C4-2B (cell line): ENCODE data around the gene RPL4.
A peak's percentile ranks its signal among the peaks of the same experiment; 100 is the strongest.

ENCODE experiments used
- H3K27ac ChIP-seq: fragments of 450-650 bp; 2 replicates; pipeline ENCODE4 v1.5.1; 2017
- CTCF ChIP-seq: fragments of 450-650 bp; conservative IDR thresholded peaks from 2 replicates; pipeline ENCODE4 v1.5.1; 2017; ENCODE audit warnings: mild to moderate bottlenecking
- ZFX ChIP-seq: fragments of 450-650 bp; IDR thresholded peaks from 2 replicates; pipeline ENCODE4 v1.6.1; 2017

Gene RPL4

GRCh38 chr15:66504563-66505429, at the start of gene RPL4, which contains the start of gene ZWILCH:
RPL4 (minus strand) TSS chr15:66504855; CDS start chr15:66504790, 65 bp downstream.
ZWILCH (plus strand) TSS chr15:66505326; CDS start chr15:66505339, 13 bp downstream.
- TF ChIP-seq CTCF, result no peak
- no peak for TF ChIP-seq ZFX
- peak within 1 kb of the TSS; percentile 95 for H3K27ac ChIP-seq

DNA sequence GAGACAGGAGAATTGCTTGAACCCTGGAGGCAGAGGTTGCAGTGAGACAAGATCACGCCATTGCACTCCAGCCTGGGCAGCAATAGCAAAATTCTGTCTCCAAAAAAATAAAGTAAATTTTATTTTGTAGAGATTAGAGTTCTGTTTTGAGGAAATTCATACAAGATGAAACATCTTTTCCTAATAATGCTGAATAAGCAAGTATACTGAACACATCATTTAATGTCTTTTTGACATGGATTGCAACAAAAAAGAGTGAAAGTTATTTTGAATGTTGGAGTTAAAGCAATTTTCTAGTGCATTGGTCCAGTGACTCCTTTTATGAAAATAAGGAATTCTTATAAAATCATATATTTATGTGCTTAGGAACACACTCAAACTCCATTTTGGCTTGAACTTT, 40.6 kb upstream of the RPL4 start:
- no peak overlapping the region for H3K27ac ChIP-seq
- no peak for TF ChIP-seq CTCF
- no peak for TF ChIP-seq ZFX

DNA sequence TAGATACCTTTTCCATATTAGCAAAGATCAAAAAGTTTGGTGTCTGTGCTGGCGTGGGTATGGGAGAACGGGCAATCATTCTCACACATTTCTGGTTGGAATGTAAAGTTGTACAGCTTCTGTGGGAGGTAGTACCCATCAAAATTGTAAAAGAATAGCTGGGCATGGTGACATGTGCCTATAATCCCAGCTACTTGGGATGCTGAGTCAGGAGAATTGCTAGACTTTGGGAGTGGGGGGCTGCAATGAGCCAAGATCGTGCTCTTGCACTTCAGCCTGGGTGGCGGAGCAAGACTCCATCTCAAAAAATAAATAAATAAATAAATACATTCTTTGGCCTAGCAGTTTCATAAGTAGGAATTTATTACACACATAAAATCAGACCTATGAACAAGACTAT, 38.2 kb upstream of the RPL4 start:
- TF ChIP-seq ZFX, result no peak
- TF ChIP-seq CTCF, result no peak
- H3K27ac ChIP-seq, result no peak overlapping the region

- no peak for TF ChIP-seq ZFX
- no peak for TF ChIP-seq CTCF
- no peak overlapping the region for H3K27ac ChIP-seq
Observed at GRCh38 chr15:66535056-66535455, 30.4 kb upstream of the RPL4 start.

- no peak overlapping the region for H3K27ac ChIP-seq
- no peak for TF ChIP-seq ZFX
- no peak for TF ChIP-seq CTCF
Observed at GRCh38 chr15:66524838-66525237, 20.2 kb upstream of the RPL4 start.

- no peak for TF ChIP-seq CTCF
- TF ChIP-seq ZFX, result no peak
Observed at GRCh38 chr15:66523926-66524325, 19.3 kb upstream of the RPL4 start.

DNA sequence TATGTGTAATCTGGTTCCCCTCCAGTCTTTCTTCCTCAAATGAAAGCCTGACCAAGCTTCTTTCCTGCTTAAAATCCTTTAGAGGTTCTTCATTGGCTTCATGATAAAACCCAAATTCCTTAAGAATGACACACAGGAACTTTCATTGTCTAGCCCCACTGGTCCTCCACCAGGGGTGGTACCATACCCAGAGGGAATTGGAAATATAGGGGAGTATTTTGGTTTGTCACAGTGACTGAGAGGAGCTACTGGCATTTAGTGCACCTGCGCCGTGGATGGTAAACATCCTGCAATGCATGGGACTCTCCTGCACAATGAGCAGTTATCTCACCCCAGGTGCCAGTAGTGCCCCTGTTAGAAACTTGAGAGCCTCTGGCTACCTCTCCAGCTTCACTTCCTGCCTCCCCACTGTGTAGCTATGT, 11.3 kb upstream of the RPL4 start:
- no peak overlapping the region for H3K27ac ChIP-seq
- TF ChIP-seq ZFX, result no peak
- no peak for TF ChIP-seq CTCF

More at GRCh38 chr15:66523926-66524325, 19.3 kb upstream of the RPL4 start:
- H3K27ac ChIP-seq, result no peak overlapping the region
